Limb (tissue), 2 donors: Measurements from ENCODE around the gene SLFN12L.

Experiments used
- DNase-seq, 2 donors: peaks; one replicate each; pipeline ENCODE4 v3.0.0-alpha.2; 2016; ENCODE audit errors: extremely low spot score in 2 of 2

The SLFN12L gene

GRCh38 chr17:35432176-35433074 is 105.1 kb downstream of the SLFN12L start, which contains the start of gene SLFN12:
Gene SLFN12 (minus strand): TSS chr17:35432500. CDS start chr17:35423028, 9,472 bp downstream.
- DNase-seq: peak; percentile 62 to 87

- no peak for DNase-seq
Observed at GRCh38 chr17:35429702-35430101, 107.8 kb downstream of the SLFN12L start.

- DNase-seq: no peak
Observed at GRCh38 chr17:35428229-35428628, 109.2 kb downstream of the SLFN12L start.

GRCh38 chr17:35423761-35424160 is 113.7 kb downstream of the SLFN12L start:
- DNase-seq: no peak
